C4-2B (cell line): ENCODE data around the gene LCNL1.

ENCODE experiments used
- CTCF ChIP-seq: fragments of 450-650 bp; conservative IDR thresholded peaks from 2 replicates; pipeline ENCODE4 v1.5.1; 2017; ENCODE audit warnings: mild to moderate bottlenecking
- ZFX ChIP-seq: fragments of 450-650 bp; IDR thresholded peaks from 2 replicates; pipeline ENCODE4 v1.6.1; 2017

GRCh38 chr9:136958473-136958872, 24.3 kb upstream of the LCNL1 start:
- TF ChIP-seq CTCF (no peak), ZFX (no peak)
